Spinal cord (tissue), 10 donors: ENCODE data around the gene RFX5. TPM values are rescaled to one million over a fixed set of nuclear protein-coding genes. Genes with fewer than 3 reads are reported as not detected.

ENCODE experiments used
- DNase-seq, 6 donors: peaks; one replicate each; pipeline versions ENCODE4 v3.0.0 to v3.0.0-alpha.2; 2013 to 2015; ENCODE audit warnings: low spot score in 6 of 6, low read depth in 4 of 6
- H3K27ac ChIP-seq: one replicate; pipeline ENCODE4 v1.5.1; 2013; ENCODE audit warnings: low read depth, low read length, control low read depth
- H3K27me3 ChIP-seq: one replicate; pipeline ENCODE4 v1.6.1; 2013; ENCODE audit warnings: low read length; ENCODE audit not compliant: control insufficient read depth, insufficient read depth
- H3K36me3 ChIP-seq: one replicate; pipeline ENCODE4 v1.6.1; 2013; ENCODE audit warnings: low read length; ENCODE audit not compliant: control insufficient read depth, insufficient read depth
- H3K4me1 ChIP-seq: one replicate; pipeline ENCODE4 v1.6.1; 2013; ENCODE audit warnings: low read length; ENCODE audit not compliant: control insufficient read depth, insufficient read depth
- H3K4me3 ChIP-seq: one replicate; pipeline ENCODE4 v1.5.1; 2013; ENCODE audit warnings: low read depth, low read length, control low read depth
- H3K9me3 ChIP-seq: one replicate; pipeline ENCODE4 v1.6.1; 2013; ENCODE audit warnings: low read length; ENCODE audit not compliant: control insufficient read depth, insufficient read depth
- WGBS: methylation state at CpG from one replicate; pipeline ENCODE4 v1.1.5; 2013; ENCODE audit warnings: missing lambda C conversion rate; ENCODE audit not compliant: insufficient coverage; 5-methylcytosine and 5-hydroxymethylcytosine counted together
- polyA plus RNA-seq, 2 donors: library from polyadenylated mRNA; unstranded; fragments of 120-200 nt; gene quantifications; one replicate each; pipeline ENCODE4 v1.2.1, GENCODE V29; 2013; ENCODE audit not compliant: insufficient read length in 2 of 2
- total RNA-seq, 2 donors: library from RNA; depleted of rRNA in 1 of 2; stranded (reverse); fragments of 120-200 nt in 1 of 2; fragments of >200 nt in 1 of 2; gene quantifications; one replicate each; pipeline versions ENCODE4 v1.2.3 to v1.2.4, GENCODE V29; 2013 to 2014
- donor health status: healthy.

Gene RFX5
- total and polyA plus RNA-seq, 4 donors, result 36.9 to 53.1 (median 41.7) TPM

DNA sequence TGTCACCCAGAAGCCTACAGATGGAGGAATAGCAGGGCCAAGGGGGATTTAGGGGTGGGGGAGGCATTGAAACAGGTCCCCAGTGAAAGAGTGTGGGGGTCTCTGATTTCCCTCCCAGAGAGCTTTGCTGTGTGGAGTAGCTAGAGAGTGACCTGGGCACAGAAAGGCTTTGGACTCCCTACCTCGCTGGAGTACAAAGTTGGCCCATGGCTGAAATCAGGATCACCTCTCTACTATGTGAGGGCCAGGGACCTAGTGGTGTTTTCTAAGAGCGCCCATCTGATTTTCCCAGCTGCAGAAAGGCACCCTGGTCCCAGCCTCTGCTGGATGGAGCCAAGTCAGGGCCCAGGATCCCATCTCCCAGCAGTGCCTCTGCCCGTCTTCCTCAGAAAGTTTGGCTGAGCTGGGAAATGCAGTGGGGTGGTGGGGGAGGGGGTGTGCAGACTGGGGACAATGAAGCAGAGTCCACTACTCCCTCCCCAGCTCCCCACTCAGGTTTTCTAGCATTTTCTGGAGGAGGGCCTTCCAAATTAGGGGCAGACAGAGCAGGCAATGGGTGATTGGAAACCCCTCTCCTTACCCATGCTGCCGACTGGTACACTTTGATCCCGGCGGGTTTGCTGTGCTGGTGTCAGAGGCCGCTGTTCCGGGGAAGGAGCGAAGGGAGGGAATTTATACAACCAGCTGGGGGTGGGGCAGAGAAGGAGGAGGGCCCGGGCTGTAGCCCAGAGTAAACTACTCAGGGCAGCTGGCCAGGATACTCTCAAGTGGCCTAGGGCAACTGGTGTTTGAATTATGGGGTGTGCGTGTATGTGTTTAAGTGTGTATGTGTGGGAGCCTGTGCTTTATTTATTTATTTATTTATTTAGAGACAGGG is 25.2 kb upstream of the RFX5 start, which contains the start of gene SELENBP1:
SELENBP1 (minus strand) TSS at position 648 of the 877 bp plus-strand sequence; CDS start at position 584, 64 bp downstream.
- H3K36me3 ChIP-seq, result peaks cover 11% of the 10 kb centered on the region
- peak within 1 kb of the TSS; percentile 79 for H3K27ac ChIP-seq
- DNase-seq, result peak in 3 of 6 donors; percentile 42 to 83 (median 65)
- 34% methylated on average over 4 of the region's 11 CpGs for whole genome bisulfite sequencing
- H3K4me3 ChIP-seq, result peak within 1 kb of the TSS; percentile 35
- H3K4me1 ChIP-seq, result peaks cover 47% of the 10 kb centered on the region
- no peaks in the 10 kb centered on the region for H3K9me3 ChIP-seq
- H3K27me3 ChIP-seq, result no peaks in the 10 kb centered on the region

DNA sequence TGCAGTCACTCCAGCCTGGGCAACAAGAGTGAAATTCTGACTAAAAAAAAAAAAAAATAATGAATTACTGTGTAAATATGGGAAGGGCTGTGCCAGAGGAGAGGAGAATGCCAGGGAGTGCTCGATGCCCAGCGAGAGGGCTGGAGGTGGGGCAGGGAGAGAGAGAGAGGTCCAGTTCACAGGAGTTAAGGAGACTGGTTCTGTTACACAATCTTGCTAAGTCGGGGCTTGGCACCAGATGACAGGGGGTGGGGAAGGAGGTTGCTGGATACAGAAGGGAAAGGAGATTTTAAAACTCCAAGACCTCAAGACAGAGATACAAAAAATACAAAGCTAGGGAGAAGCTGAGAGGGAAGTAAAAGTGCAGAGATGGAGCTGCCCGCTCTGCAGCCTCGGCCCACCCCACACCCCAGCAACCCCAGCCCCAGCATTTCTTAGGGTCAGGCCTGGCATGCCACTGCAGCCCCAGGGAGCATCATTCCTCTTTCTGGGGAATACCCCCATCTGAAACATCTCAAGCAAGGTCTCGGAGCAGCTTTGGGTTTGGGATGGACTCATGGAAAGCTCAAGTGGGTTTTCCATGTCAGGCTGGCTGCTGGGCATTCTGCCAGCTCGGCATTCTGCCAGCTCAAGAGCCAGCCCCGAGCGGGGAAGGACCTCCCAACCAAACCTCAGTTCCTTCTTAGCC is 24.5 kb upstream of the RFX5 start:
- peak overlapping the region; percentile 79 for H3K27ac ChIP-seq
- DNase-seq, result peak in 5 of 6 donors; percentile 49 to 89 (median 56)
- 33% methylated on average over 4 of the region's 9 CpGs for WGBS

DNA sequence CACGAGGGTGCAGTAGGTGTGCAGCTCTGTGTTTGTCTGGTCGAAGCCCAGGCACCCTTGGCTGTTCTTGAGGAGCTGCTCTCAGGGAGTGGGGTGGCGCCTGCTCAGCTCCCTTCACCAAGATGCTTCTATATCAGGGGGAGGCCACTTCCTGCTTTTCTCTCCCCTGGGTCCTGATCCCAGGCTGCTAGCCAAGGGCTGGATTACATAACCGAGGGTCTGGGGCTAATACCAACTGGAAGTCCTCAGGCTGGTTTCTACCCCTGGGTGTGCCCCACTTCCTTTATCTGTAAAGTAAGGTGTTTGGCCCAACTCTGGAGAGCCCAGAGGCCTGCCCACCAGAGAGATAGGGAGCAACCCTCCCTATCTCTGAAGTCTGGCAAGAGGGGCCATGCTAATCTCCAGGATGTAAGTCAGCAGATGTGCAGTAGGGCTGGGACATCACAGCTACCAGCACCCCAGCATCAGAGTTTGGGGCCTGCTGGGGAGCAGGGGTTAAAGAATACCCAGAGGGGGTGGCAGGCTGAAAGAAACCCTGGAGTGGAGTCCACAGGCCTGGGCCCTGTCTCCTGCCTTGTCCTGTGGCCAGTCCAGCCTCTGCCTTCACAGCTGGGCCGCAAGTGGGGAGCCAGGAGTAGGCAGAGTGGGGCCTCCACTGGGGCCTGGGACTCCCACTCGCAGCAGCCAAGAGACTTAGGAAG is 23.3 kb upstream of the RFX5 start:
- no peak for DNase-seq
- peaks cover 14% of the 10 kb centered on the region for H3K36me3 ChIP-seq
- H3K9me3 ChIP-seq, result no peaks in the 10 kb centered on the region
- H3K27ac ChIP-seq, result no peak overlapping the region
- WGBS, result 84% methylated on average over 3 of the region's 6 CpGs
- H3K4me3 ChIP-seq, result no peak overlapping the region
- H3K27me3 ChIP-seq, result no peaks in the 10 kb centered on the region
- peaks cover 47% of the 10 kb centered on the region for H3K4me1 ChIP-seq

More for the DNA sequence above, 24.5 kb upstream of the RFX5 start:
- Histone ChIP-seq H3K9me3 (no peaks in the 10 kb centered on the region), H3K4me1 (peaks cover 47% of the 10 kb centered on the region), H3K36me3 (peaks cover 11% of the 10 kb centered on the region), H3K27me3 (no peaks in the 10 kb centered on the region), H3K4me3 (peak overlapping the region; percentile 35)

DNA sequence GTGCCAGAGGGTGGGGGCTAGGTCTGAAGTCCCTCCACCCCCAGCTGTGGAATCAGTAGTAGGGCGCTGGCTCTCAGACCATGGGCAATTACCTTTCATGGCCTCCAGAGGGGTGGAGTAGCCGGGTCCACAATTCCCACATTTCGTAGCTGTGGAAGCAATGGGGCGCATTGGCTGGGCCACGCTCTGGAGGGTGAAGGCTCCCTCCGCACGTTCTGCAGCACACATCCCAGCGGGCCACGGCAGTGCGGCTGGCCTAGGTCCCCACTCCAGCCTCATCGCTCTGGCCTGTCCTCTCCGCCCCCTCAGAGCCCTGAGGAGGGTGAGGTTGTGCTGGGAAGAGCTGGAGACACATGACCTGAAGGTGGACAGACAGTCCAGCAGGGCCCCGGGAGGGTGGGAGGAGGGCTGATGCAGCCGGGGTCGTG is 22.6 kb upstream of the RFX5 start:
- WGBS, result 85% methylated on average over 12 of the region's 15 CpGs
- Histone ChIP-seq H3K27me3 (no peaks in the 10 kb centered on the region), H3K9me3 (no peaks in the 10 kb centered on the region), H3K4me3 (no peak overlapping the region), H3K36me3 (peaks cover 15% of the 10 kb centered on the region), H3K4me1 (peaks cover 47% of the 10 kb centered on the region), H3K27ac (no peak overlapping the region)
- no peak for DNase-seq

DNA sequence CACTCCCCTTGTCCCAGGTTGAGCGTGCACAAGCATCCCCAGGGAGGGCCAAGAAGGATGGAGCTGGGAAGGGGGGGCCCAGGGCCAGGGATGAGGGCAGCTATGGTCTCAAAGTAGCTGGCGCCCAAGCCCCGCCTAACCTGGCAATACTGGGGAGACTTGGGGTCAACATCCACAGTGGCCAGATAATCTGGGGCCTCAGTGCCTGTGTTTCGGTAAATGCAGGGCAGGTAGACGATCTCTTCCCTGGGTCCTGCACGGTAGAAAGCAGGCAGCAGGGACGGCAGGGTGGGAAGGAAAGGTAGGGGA is 22.2 kb upstream of the RFX5 start:
- Histone ChIP-seq H3K4me1 (peaks cover 47% of the 10 kb centered on the region), H3K27me3 (no peaks in the 10 kb centered on the region), H3K4me3 (no peak overlapping the region), H3K9me3 (no peaks in the 10 kb centered on the region), H3K27ac (no peak overlapping the region), H3K36me3 (peaks cover 15% of the 10 kb centered on the region)
- DNase-seq, result no peak
- WGBS, result 90% methylated on average over 7 of the region's 7 CpGs

DNA sequence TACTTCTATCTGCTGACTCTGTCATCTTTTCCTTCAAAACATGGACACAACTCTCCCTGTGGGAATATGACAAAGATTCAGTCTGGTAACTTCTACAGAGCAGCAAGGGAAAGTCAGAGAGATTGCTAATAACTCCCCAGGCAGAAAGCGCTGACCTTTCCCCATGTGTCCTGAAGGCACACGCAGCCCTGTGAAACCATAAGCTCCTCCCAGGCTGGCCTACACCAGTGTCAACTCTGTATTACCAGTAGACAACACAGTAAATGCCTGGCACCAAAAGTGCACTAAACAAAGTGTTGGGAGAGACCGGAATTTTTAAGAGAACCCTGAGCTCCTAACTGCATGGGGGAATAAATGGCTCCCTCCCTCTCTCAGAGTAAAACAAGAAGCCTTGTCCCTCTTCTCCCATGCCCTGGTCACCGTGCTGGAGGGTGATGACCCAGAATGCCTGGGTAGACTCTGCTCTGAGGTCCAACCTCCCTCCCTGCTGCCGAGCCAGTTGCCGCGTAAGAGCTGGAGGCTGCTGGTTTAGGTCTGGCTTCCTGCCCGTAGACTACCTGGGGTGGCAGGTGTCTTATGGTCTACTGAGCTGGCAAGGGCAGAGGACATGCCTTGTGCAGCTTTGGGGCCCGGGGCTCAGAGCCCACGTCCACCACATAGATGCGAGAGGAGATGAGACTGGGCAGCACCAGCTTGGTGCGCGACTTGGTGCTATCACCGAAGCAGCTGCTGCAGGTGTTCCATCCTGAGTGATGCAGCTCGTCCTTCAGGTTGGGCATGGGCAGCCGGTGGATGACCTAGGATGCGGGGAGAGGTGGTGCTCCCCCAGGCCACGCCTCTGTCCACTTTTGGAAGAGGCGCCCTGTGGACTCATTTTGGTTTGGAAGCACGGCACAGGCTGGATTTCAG is 21.6 kb upstream of the RFX5 start:
- Histone ChIP-seq H3K9me3 (no peaks in the 10 kb centered on the region), H3K27me3 (no peaks in the 10 kb centered on the region), H3K36me3 (peaks cover 15% of the 10 kb centered on the region), H3K4me3 (no peak overlapping the region), H3K27ac (no peak overlapping the region), H3K4me1 (peaks cover 40% of the 10 kb centered on the region)
- DNase-seq, result no peak
- WGBS, result 93% methylated on average over 18 of the region's 20 CpGs

DNA sequence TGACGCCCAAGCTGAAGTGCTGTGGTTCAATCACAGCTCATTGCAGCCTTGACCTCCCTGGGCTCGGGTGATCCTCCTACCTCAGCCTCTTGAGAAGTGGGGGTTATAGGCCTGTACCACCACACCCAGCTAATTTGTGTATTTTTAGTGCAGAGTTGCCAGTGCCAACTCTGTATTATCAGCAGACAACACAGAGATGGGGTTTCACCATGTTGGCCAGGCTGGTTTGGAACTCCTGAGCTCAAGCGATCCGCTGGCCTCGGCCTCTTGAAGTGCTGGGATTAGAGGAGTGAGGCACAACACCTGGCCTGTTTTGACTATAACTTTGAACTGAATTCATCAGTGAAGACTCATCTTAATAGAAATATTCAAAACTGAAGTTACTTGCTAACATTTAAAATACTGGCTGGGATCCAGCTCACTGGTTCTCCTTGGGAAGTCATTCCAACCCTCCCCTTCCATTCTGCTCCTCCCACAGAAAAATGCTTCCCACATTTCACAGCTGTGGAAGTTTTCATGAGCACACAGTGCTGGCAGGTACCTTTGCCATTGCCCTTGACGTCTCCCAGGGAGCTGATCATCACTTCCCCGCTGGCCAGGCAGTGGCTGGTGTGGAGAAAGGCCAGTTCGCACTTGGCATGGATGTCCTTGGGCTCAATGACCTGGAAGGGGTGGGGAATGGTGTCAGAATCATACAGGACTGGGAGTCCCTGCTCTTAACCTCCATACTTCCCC is 20.8 kb upstream of the RFX5 start:
- no peak for DNase-seq
- peaks cover 1% of the 10 kb centered on the region for H3K9me3 ChIP-seq
- H3K4me3 ChIP-seq, result no peak overlapping the region
- no peaks in the 10 kb centered on the region for H3K27me3 ChIP-seq
- peaks cover 32% of the 10 kb centered on the region for H3K4me1 ChIP-seq
- H3K27ac ChIP-seq, result no peak overlapping the region
- WGBS, result 95% methylated on average over 4 of the region's 8 CpGs
- peaks cover 15% of the 10 kb centered on the region for H3K36me3 ChIP-seq

DNA sequence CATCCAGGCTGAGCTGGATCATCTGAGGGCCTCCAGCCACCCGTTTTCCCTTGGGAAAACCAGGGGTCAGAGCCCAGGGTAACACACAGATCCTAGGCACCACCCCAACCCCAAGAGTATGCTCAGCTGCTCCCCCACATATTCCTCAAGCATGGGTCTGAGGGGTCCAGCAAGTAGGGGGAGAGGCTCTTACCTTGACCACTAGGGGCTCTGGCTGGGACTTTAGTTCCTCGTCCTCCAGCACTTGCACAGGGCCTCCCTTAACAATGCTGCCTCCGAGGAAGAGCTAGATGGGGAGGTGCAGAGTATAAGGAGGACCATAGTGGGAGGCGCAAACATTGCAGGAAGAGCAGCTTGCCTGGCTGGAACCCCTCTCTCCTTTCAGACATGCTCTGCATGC is 17.9 kb upstream of the RFX5 start:
- peaks cover 6% of the 10 kb centered on the region for H3K9me3 ChIP-seq
- H3K27me3 ChIP-seq, result no peaks in the 10 kb centered on the region
- no peak overlapping the region for H3K4me3 ChIP-seq
- no peak overlapping the region for H3K27ac ChIP-seq
- no peak for DNase-seq
- peaks cover 15% of the 10 kb centered on the region for H3K36me3 ChIP-seq
- WGBS, result 84% methylated on average over 2 of the region's 4 CpGs
- peaks cover 5% of the 10 kb centered on the region for H3K4me1 ChIP-seq
